ENCODE data around the gene CORO1A.
"Not testable (repeated sequence)": the region's sequence is repeated elsewhere in the genome, so short reads cannot be mapped to it uniquely, and the experiment has no call there.

CORO1A gene

GRCh38 chr16:30173054-30173453 is 10.3 kb upstream of the CORO1A start:
- no peak for DNase-seq

GRCh38 chr16:30176876-30177275 is 6.5 kb upstream of the CORO1A start:
- DNase-seq, result not testable (repeated sequence)

- DNase-seq, result no peak
Measured at GRCh38 chr16:30179195-30179594, 4.2 kb upstream of the CORO1A start.

GRCh38 chr16:30179931-30180330 is 3.5 kb upstream of the CORO1A start:
- no peak for DNase-seq

GRCh38 chr16:30180741-30181140 is 2.7 kb upstream of the CORO1A start:
- no peak for DNase-seq

- no peak for DNase-seq
Measured at GRCh38 chr16:30184096-30184890, 891 bp downstream of the CORO1A start.

GRCh38 chr16:30184891-30185682 is 1.7 kb downstream of the CORO1A start:
- DNase-seq, result no peak

- DNase-seq, result no peak
Measured at GRCh38 chr16:30185683-30186421, 2.5 kb downstream of the CORO1A start.

- no peak for DNase-seq
Measured at GRCh38 chr16:30186444-30186781, 3.0 kb downstream of the CORO1A start.

GRCh38 chr16:30186782-30187555 is 3.6 kb downstream of the CORO1A start:
- peak; percentile 26 for DNase-seq

GRCh38 chr16:30187556-30187865 is 4.1 kb downstream of the CORO1A start:
- DNase-seq, result no peak

GRCh38 chr16:30187971-30188561 is 4.7 kb downstream of the CORO1A start:
- no peak for DNase-seq

GRCh38 chr16:30191158-30191557 is 7.8 kb downstream of the CORO1A start:
- DNase-seq, result not testable (repeated sequence)

GRCh38 chr16:30193098-30193497 is 9.7 kb downstream of the CORO1A start:
- DNase-seq, result not testable (repeated sequence)

- not testable (repeated sequence) for DNase-seq
Measured at GRCh38 chr16:30193615-30194014, 10.2 kb downstream of the CORO1A start, which contains the start of the genes BOLA2B and SLX1A. Gene BOLA2B (minus strand): TSS chr16:30193666. CDS start chr16:30193595, 71 bp downstream. Gene SLX1A (plus strand): TSS chr16:30193875. CDS start chr16:30194085, 210 bp downstream.

- not testable (repeated sequence) for DNase-seq
Measured at GRCh38 chr16:30194172-30194925, 10.9 kb downstream of the CORO1A start.

- not testable (repeated sequence) for DNase-seq
Measured at GRCh38 chr16:30197001-30197400, 13.6 kb downstream of the CORO1A start.

- DNase-seq, result not testable (repeated sequence)
Measured at GRCh38 chr16:30199049-30199448, 15.6 kb downstream of the CORO1A start, which contains the start of gene SULT1A3. Gene SULT1A3 (plus strand): TSS chr16:30199255. CDS start chr16:30200729, 1,474 bp downstream.

GRCh38 chr16:30199608-30200343 is 16.4 kb downstream of the CORO1A start:
- not testable (repeated sequence) for DNase-seq
